Liver (tissue), 9 donors: ENCODE results near the gene JPH4. TPM values are rescaled to one million over a fixed set of nuclear protein-coding genes. Genes with fewer than 3 reads are reported as not detected.

Source experiments
- DNase-seq: peaks from one replicate; pipeline ENCODE4 v3.0.0-alpha.2; 2017; ENCODE audit warnings: low spot score
- H3K27ac ChIP-seq, 2 donors: one replicate each; pipeline ENCODE4 v1.7.0; 2013; ENCODE audit warnings: inconsistent platforms in 2 of 2, low read length in 2 of 2, control low read depth in 1 of 2, low read depth in 1 of 2, mild to moderate bottlenecking in 1 of 2
- H3K27me3 ChIP-seq, 4 donors: one replicate each; pipeline versions ENCODE4 v1.6.1 to v1.7.0; 2013; ENCODE audit warnings: low read length in 3 of 4, inconsistent platforms in 1 of 4, mild to moderate bottlenecking in 1 of 4, moderate library complexity in 1 of 4; ENCODE audit not compliant: control insufficient read depth in 4 of 4, insufficient read depth in 4 of 4
- H3K36me3 ChIP-seq, 4 donors: one replicate each; pipeline versions ENCODE4 v1.6.1 to v1.7.0; 2013; ENCODE audit warnings: low read length in 3 of 4, mild to moderate bottlenecking in 3 of 4, low read depth in 1 of 4, moderate library complexity in 1 of 4; ENCODE audit not compliant: control insufficient read depth in 4 of 4, insufficient read depth in 3 of 4
- H3K4me1 ChIP-seq, 4 donors: one replicate each; pipeline versions ENCODE4 v1.6.1 to v1.7.0; 2013; ENCODE audit warnings: low read length in 3 of 4, mild to moderate bottlenecking in 3 of 4, moderate library complexity in 1 of 4; ENCODE audit not compliant: control insufficient read depth in 4 of 4, insufficient read depth in 4 of 4
- H3K4me3 ChIP-seq, 3 donors: one replicate each; pipeline versions ENCODE4 v1.6.1 to v1.7.0; 2013; ENCODE audit warnings: low read length in 3 of 3, control low read depth in 1 of 3, low read depth in 1 of 3, mild to moderate bottlenecking in 1 of 3
- H3K9ac ChIP-seq, 2 donors: one replicate each; pipeline ENCODE4 v1.7.0; 2013; ENCODE audit warnings: low read length in 2 of 2, mild to moderate bottlenecking in 2 of 2, moderate library complexity in 2 of 2, control low read depth in 1 of 2, low read depth in 1 of 2
- H3K9me3 ChIP-seq, 4 donors: one replicate each; pipeline versions ENCODE4 v1.6.1 to v1.7.0; 2013; ENCODE audit warnings: low read length in 3 of 4; ENCODE audit not compliant: control insufficient read depth in 4 of 4
- EGR1 ChIP-seq, 2 donors: IDR thresholded peaks; 2 replicates each; pipeline ENCODE4 v1.6.1; 2016 to 2018; ENCODE audit warnings: antibody characterized with exemption in 2 of 2, low read depth in 2 of 2
- FOXA2 ChIP-seq: IDR thresholded peaks from 2 replicates; pipeline ENCODE4 v1.6.1; 2016; ENCODE audit warnings: antibody characterized with exemption
- GABPA ChIP-seq, 2 donors: IDR thresholded peaks in 1 of 2; conservative IDR thresholded peaks in 1 of 2; 2 replicates each; pipeline ENCODE4 v1.6.1; 2016; ENCODE audit warnings: antibody characterized with exemption in 2 of 2, mild to moderate bottlenecking in 1 of 2, moderate library complexity in 1 of 2
- HNF4A ChIP-seq, 2 donors: conservative IDR thresholded peaks; 2 replicates each; pipeline ENCODE4 v1.6.1; 2016; ENCODE audit warnings: antibody characterized with exemption in 2 of 2, mild to moderate bottlenecking in 2 of 2
- HNF4G ChIP-seq: IDR thresholded peaks from 2 replicates; pipeline ENCODE4 v1.6.1; 2016; ENCODE audit warnings: antibody characterized with exemption
- NR2F2 ChIP-seq: IDR thresholded peaks from 2 replicates; pipeline ENCODE4 v1.6.1; 2016; ENCODE audit warnings: antibody characterized with exemption
- RAD21 ChIP-seq, 2 donors: IDR thresholded peaks; 2 replicates each; pipeline ENCODE4 v1.6.1; 2016; ENCODE audit warnings: antibody characterized with exemption in 2 of 2, mild to moderate bottlenecking in 2 of 2
- SP1 ChIP-seq: IDR thresholded peaks from 2 replicates; pipeline ENCODE4 v1.6.1; 2018; ENCODE audit warnings: antibody characterized with exemption, mild to moderate bottlenecking
- TAF1 ChIP-seq: conservative IDR thresholded peaks from 2 replicates; pipeline ENCODE4 v1.6.1; 2016; ENCODE audit warnings: antibody characterized with exemption, mild to moderate bottlenecking
- WGBS: extraction: QIAGEN DNeasy Blood & Tissue Kit; methylation state at CpG from one replicate; pipeline ENCODE4 v1.1.7; 2013; 5-methylcytosine and 5-hydroxymethylcytosine counted together
- polyA plus RNA-seq, 2 donors: library from polyadenylated mRNA; stranded (reverse) in 1 of 2; unstranded in 1 of 2; fragments of 200-250 nt in 1 of 2; fragments of >200 nt in 1 of 2; fragmentation: Nextera tagmentation in 1 of 2; extraction: Ambion mirVana in 1 of 2; gene quantifications; one replicate each; pipeline versions ENCODE4 v1.2.1 to v1.2.3, GENCODE V29; 2013 to 2015
- total RNA-seq, 2 donors: library from RNA; depleted of rRNA; stranded (reverse); fragments of >200 nt; gene quantifications; one replicate each; pipeline ENCODE4 v1.2.3, GENCODE V29; 2014
- TF ChIP-seq, protein P1 (sequence below): IDR thresholded peaks from 2 replicates; pipeline ENCODE4 v1.6.1; 2016; ENCODE audit warnings: antibody characterized with exemption, mild to moderate bottlenecking
- TF ChIP-seq, protein P2 (sequence below): fragments of 150-350 bp; IDR thresholded peaks from 2 replicates; pipeline ENCODE4 v1.5.1; 2017; ENCODE audit warnings: improper control_type of control experiment, low read depth, low read length; ENCODE audit not compliant: missing input control
- TF ChIP-seq, protein P3 (sequence below): IDR thresholded peaks from 2 replicates; pipeline ENCODE4 v1.6.1; 2016; ENCODE audit warnings: antibody characterized with exemption
- TF ChIP-seq, protein P4 (sequence below): IDR thresholded peaks from 2 replicates; pipeline ENCODE4 v1.6.1; 2016; ENCODE audit warnings: antibody characterized with exemption
- TF ChIP-seq, protein P5 (sequence below): IDR thresholded peaks from 2 replicates; pipeline ENCODE4 v1.6.1; 2016; ENCODE audit warnings: antibody characterized with exemption
- donor health status: healthy.
- donor health status: healthy.
- donor health status: healthy.
- donor health status: healthy.
- donor health status: healthy.

The JPH4 gene
- total and polyA plus RNA-seq, 4 donors, result 0.07 to 0.24 (median 0.16) TPM

DNA sequence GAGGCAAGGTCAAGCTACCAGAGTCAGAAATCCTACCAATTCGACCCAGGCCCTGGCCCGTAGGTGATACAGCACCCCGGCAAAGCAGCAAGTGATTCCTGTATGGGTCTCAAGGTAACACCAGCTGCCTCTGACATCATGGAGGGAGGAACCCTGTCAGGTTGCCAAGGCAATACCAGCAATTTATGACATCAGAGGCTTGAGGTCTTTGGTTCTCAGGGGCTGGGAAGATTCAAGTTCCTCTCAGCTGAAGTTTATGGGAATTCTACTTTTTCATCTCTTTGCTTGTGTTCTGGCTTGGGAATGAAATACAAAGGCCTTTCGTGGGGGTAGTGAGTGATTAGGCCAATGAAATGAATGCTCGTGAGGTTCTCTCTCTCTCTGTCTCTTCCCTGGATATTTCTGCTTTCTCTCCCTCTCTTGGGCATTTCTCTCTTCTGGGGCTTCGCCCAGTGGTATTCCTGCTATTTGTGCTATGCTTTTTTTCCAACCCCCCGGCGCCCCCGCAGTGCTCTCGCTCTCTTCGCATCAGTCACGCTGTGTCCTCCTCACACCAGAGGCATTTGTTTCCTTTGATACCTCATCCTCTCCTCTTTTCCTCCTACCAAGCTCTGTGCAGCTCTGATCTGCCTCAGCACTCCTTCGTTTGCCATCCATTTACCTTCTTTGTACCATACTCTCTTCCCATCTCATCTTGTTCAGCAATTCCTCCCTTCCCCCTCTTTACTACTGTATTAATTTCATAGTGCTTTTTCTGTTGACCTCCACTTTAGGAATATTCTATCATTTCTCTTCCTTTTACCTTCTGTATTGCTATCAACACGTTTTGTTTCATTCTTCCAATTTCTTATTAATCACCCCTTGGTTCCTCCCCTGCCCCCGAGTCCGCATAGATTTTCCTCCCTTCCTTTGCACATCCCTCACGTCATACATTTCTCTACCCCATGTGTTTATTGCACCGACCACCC, 30.0 kb downstream of the JPH4 start (continued):
- TF ChIP-seq, protein P1, sequence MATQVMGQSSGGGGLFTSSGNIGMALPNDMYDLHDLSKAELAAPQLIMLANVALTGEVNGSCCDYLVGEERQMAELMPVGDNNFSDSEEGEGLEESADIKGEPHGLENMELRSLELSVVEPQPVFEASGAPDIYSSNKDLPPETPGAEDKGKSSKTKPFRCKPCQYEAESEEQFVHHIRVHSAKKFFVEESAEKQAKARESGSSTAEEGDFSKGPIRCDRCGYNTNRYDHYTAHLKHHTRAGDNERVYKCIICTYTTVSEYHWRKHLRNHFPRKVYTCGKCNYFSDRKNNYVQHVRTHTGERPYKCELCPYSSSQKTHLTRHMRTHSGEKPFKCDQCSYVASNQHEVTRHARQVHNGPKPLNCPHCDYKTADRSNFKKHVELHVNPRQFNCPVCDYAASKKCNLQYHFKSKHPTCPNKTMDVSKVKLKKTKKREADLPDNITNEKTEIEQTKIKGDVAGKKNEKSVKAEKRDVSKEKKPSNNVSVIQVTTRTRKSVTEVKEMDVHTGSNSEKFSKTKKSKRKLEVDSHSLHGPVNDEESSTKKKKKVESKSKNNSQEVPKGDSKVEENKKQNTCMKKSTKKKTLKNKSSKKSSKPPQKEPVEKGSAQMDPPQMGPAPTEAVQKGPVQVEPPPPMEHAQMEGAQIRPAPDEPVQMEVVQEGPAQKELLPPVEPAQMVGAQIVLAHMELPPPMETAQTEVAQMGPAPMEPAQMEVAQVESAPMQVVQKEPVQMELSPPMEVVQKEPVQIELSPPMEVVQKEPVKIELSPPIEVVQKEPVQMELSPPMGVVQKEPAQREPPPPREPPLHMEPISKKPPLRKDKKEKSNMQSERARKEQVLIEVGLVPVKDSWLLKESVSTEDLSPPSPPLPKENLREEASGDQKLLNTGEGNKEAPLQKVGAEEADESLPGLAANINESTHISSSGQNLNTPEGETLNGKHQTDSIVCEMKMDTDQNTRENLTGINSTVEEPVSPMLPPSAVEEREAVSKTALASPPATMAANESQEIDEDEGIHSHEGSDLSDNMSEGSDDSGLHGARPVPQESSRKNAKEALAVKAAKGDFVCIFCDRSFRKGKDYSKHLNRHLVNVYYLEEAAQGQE, result no peak
- TF ChIP-seq, protein P2, sequence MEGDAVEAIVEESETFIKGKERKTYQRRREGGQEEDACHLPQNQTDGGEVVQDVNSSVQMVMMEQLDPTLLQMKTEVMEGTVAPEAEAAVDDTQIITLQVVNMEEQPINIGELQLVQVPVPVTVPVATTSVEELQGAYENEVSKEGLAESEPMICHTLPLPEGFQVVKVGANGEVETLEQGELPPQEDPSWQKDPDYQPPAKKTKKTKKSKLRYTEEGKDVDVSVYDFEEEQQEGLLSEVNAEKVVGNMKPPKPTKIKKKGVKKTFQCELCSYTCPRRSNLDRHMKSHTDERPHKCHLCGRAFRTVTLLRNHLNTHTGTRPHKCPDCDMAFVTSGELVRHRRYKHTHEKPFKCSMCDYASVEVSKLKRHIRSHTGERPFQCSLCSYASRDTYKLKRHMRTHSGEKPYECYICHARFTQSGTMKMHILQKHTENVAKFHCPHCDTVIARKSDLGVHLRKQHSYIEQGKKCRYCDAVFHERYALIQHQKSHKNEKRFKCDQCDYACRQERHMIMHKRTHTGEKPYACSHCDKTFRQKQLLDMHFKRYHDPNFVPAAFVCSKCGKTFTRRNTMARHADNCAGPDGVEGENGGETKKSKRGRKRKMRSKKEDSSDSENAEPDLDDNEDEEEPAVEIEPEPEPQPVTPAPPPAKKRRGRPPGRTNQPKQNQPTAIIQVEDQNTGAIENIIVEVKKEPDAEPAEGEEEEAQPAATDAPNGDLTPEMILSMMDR, result no peak
- no peak for TF ChIP-seq FOXA2

DNA sequence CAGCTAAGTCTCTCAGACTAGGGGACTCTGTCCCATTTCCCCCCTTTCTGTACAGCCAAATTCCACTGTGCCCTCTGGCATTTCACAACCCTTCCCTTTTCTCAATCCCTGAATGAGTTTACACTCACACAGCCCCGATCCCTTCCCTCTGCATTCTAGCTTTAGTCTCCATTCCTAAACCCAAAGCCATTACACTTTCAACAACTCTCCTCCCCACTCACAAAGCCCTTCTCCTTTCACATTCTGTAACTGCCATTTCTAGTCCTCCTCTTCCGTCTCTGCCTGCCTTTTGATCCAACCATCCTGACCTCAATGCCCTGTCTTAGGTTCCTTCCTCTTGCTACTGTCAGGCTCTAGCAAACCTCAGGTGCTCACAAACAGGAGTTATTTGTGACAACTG, 30.7 kb downstream of the JPH4 start:
- Histone ChIP-seq H3K27ac (no peak overlapping the region), H3K4me1 (peaks cover 0 to 16% (median 9%) of the 10 kb centered on the region in 4 donors), H3K36me3 (no peaks in the 10 kb centered on the region), H3K9ac (no peak overlapping the region), H3K9me3 (no peaks in the 10 kb centered on the region), H3K27me3 (no peaks in the 10 kb centered on the region), H3K4me3 (no peak overlapping the region)
- TF ChIP-seq, protein P3, sequence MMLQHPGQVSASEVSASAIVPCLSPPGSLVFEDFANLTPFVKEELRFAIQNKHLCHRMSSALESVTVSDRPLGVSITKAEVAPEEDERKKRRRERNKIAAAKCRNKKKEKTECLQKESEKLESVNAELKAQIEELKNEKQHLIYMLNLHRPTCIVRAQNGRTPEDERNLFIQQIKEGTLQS, result no peak
- no peak for TF ChIP-seq HNF4G
- TF ChIP-seq, protein P4, sequence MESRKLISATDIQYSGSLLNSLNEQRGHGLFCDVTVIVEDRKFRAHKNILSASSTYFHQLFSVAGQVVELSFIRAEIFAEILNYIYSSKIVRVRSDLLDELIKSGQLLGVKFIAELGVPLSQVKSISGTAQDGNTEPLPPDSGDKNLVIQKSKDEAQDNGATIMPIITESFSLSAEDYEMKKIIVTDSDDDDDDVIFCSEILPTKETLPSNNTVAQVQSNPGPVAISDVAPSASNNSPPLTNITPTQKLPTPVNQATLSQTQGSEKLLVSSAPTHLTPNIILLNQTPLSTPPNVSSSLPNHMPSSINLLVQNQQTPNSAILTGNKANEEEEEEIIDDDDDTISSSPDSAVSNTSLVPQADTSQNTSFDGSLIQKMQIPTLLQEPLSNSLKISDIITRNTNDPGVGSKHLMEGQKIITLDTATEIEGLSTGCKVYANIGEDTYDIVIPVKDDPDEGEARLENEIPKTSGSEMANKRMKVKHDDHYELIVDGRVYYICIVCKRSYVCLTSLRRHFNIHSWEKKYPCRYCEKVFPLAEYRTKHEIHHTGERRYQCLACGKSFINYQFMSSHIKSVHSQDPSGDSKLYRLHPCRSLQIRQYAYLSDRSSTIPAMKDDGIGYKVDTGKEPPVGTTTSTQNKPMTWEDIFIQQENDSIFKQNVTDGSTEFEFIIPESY, result no peak
- TF ChIP-seq EGR1 (IDR thresholded peaks at IDR 0.05; ENCODE audit: low read depth in 2 of 2), result no peak
- no peak for TF ChIP-seq NR2F2
- no peak for TF ChIP-seq FOXA2
- TF ChIP-seq SP1, result no peak
- no peak for TF ChIP-seq GABPA (IDR thresholded peaks at IDR 0.05 in 1 of 2, conservative IDR thresholded peaks at IDR 0.05 in 1 of 2)
- TF ChIP-seq RAD21 (IDR thresholded peaks at IDR 0.05), result no peak
- TF ChIP-seq, protein P2, result no peak
- TF ChIP-seq, protein P5, sequence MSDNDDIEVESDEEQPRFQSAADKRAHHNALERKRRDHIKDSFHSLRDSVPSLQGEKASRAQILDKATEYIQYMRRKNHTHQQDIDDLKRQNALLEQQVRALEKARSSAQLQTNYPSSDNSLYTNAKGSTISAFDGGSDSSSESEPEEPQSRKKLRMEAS, result no peak
- TF ChIP-seq TAF1, result no peak
- no peak for TF ChIP-seq HNF4A (conservative IDR thresholded peaks at IDR 0.05)
- no peak for DNase-seq
- WGBS, result 94% methylated on average over 2 of the region's 2 CpGs
